GM19238 (cell line): ENCODE data around the gene OR2S2.
"Not testable (repeated sequence)": the region's sequence is repeated elsewhere in the genome, so short reads cannot be mapped to it uniquely, and the experiment has no call there.

Experiments
- DNase-seq: peaks from one replicate; pipeline ENCODE4 v3.0.0; 2011; ENCODE audit warnings: low spot score; ENCODE audit not compliant: insufficient read length

Gene OR2S2

GRCh38 chr9:35958104-35958837 lies at the start of gene OR2S2:
OR2S2 (minus strand) TSS chr9:35958154; CDS start chr9:35958098, 56 bp downstream.
- no peak for DNase-seq

GRCh38 chr9:36007316-36007708 lies 49.4 kb upstream of the OR2S2 start:
- peak; percentile 27 for DNase-seq

GRCh38 chr9:36006549-36007315 lies 48.8 kb upstream of the OR2S2 start:
- no peak for DNase-seq

- DNase-seq, result no peak
These were observed 47.9 kb upstream of the OR2S2 start for GRCh38 chr9:36005891-36006290.

GRCh38 chr9:35998333-35998732 lies 40.4 kb upstream of the OR2S2 start:
- DNase-seq, result no peak

- DNase-seq, result not testable (repeated sequence)
These were observed 39.1 kb upstream of the OR2S2 start for GRCh38 chr9:35997016-35997415.

GRCh38 chr9:35996358-35996970 lies 38.5 kb upstream of the OR2S2 start:
- no peak for DNase-seq

- no peak for DNase-seq
These were observed 37.0 kb upstream of the OR2S2 start for GRCh38 chr9:35994959-35995358.

- no peak for DNase-seq
These were observed 36.2 kb upstream of the OR2S2 start for GRCh38 chr9:35993976-35994720.

GRCh38 chr9:35993136-35993535 lies 35.2 kb upstream of the OR2S2 start:
- DNase-seq, result not testable (repeated sequence)

- no peak for DNase-seq
These were observed 32.2 kb upstream of the OR2S2 start for GRCh38 chr9:35990155-35990554.

- no peak for DNase-seq
These were observed 26.1 kb upstream of the OR2S2 start for GRCh38 chr9:35984021-35984420.

- DNase-seq, result no peak
These were observed 23.7 kb upstream of the OR2S2 start for GRCh38 chr9:35981699-35982098.

- DNase-seq, result no peak
These were observed 22.5 kb upstream of the OR2S2 start for GRCh38 chr9:35980289-35981011.

GRCh38 chr9:35978792-35979191 lies 20.8 kb upstream of the OR2S2 start:
- no peak for DNase-seq

- DNase-seq, result peak; percentile 37
These were observed 18.8 kb upstream of the OR2S2 start for GRCh38 chr9:35976726-35977125.

- no peak for DNase-seq
These were observed 16.8 kb upstream of the OR2S2 start for GRCh38 chr9:35974800-35975199.

- no peak for DNase-seq
These were observed 14.1 kb upstream of the OR2S2 start for GRCh38 chr9:35972093-35972492.

GRCh38 chr9:35967042-35967441 lies 9.1 kb upstream of the OR2S2 start:
- no peak for DNase-seq

- DNase-seq, result no peak
These were observed 8.5 kb upstream of the OR2S2 start for GRCh38 chr9:35966433-35966832.

- no peak for DNase-seq
These were observed 7.1 kb upstream of the OR2S2 start for GRCh38 chr9:35965011-35965410.
